ENCODE measurements around the gene NXPH4.

Gene NXPH4

DNA sequence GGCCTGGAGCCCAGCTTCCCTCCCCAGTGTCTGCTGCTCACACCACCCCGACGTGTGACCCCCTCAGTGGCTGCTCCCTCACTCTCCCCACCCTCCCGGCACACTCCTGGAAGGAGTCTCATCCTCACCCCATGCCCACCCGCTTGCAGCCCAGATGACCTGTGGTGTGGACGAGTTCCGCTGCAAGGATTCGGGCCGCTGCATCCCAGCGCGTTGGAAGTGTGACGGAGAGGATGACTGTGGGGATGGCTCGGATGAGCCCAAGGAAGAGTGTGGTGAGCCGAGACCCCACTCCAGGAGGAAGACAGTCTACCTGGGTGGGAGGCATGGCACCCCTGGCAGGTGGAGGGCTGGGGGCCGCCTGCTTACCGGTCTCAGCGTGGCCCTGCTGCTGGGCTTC lies 15.0 kb upstream of the NXPH4 start:
- DNase-seq (ENCODE audit: low read depth, low spot score), result no peak
- H3K27ac ChIP-seq, result no peak overlapping the region

DNA sequence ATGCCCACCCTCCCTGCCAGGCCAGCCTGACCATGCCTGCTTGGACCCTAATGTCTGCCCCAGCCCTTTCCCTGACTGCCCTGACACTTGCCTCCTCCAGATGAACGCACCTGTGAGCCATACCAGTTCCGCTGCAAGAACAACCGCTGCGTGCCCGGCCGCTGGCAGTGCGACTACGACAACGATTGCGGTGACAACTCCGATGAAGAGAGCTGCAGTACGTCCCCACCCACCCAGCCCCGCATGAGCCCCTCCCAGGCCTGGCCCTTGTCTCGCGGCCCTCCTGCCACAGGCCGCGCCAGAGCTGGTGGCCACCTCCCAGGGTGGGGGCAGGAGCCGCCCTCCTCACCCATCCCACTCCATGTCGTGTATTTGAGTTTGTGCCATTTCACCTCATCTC lies 14.3 kb upstream of the NXPH4 start:
- DNase-seq (ENCODE audit: low read depth, low spot score), result no peak
- H3K27ac ChIP-seq, result no peak overlapping the region

GRCh38 chr12:57203201-57203600 lies 13.4 kb upstream of the NXPH4 start:
- no peak for DNase-seq (ENCODE audit: low read depth, low spot score)
- no peak overlapping the region for H3K27ac ChIP-seq

DNA sequence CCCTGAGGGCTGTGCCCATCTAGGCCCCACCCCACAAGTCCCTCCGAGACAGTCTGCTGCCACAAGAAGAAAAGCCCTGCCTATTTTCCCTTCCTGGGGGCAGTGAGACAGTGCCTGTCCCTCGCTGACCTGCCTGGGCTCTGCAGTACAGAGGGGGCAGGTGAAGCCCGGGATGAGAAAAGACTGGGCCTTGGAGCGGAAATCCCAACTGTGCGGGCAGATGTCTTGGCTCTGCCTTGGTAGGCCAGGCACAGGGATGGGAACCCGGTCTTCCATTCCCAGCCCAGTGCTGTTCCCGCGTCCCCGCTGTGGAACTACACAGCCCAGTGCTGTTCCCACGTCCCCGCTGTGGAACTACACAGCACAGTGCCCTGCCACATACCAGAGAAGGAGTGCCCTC lies 12.8 kb upstream of the NXPH4 start:
- DNase-seq (ENCODE audit: low read depth, low spot score), result no peak
- no peak overlapping the region for H3K27ac ChIP-seq

DNA sequence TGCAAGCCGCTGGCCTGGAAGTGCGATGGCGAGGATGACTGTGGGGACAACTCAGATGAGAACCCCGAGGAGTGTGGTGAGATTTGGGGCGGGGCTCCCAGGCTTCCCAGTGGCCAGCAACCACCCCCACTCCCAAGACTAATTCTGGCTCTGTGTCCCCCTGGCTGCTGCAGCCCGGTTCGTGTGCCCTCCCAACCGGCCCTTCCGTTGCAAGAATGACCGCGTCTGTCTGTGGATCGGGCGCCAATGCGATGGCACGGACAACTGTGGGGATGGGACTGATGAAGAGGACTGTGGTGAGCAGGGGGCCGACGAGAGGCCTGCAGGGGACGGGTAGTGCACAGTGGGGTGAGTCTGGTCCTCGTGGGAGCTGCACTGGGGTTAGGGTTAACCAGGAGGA lies 12.1 kb upstream of the NXPH4 start:
- H3K27ac ChIP-seq, result no peak overlapping the region
- DNase-seq (ENCODE audit: low read depth, low spot score), result no peak

DNA sequence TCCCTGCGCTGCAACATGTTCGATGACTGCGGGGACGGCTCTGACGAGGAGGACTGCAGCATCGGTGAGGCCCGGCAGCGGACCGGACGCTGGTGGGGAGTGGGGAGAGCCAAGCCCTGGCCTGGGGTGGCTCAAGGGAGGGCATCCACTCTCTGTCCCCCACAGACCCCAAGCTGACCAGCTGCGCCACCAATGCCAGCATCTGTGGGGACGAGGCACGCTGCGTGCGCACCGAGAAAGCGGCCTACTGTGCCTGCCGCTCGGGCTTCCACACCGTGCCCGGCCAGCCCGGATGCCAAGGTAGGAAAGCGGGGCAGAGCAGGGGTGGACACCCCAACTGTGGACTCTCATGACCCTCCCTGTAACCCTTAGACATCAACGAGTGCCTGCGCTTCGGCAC lies 11.4 kb upstream of the NXPH4 start:
- H3K27ac ChIP-seq, result no peak overlapping the region
- DNase-seq (ENCODE audit: low read depth, low spot score), result no peak

DNA sequence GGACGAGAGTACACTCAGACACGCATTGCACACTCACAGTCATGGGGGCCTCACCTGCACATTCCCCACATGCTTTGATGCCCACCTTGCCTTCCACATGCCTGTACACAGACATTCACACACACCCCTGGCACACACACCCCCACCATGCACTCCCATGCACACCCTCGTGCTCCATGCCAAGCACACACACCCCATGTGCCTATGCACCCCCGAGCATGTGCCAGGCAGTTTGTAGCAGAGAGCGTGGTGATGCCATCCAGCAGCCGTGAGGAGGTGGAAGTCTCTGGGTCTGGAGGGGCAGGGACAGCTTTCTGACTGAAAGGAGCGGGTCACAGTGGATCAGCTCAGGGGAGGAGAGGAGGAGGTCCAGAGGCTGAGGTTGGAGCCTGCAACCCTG lies 10.7 kb upstream of the NXPH4 start:
- H3K27ac ChIP-seq, result no peak overlapping the region
- no peak for DNase-seq (ENCODE audit: low read depth, low spot score)

GRCh38 chr12:57207731-57208630 lies 8.6 kb upstream of the NXPH4 start:
- DNase-seq (ENCODE audit: low read depth, low spot score), result no peak
- no peak overlapping the region for H3K27ac ChIP-seq

DNA sequence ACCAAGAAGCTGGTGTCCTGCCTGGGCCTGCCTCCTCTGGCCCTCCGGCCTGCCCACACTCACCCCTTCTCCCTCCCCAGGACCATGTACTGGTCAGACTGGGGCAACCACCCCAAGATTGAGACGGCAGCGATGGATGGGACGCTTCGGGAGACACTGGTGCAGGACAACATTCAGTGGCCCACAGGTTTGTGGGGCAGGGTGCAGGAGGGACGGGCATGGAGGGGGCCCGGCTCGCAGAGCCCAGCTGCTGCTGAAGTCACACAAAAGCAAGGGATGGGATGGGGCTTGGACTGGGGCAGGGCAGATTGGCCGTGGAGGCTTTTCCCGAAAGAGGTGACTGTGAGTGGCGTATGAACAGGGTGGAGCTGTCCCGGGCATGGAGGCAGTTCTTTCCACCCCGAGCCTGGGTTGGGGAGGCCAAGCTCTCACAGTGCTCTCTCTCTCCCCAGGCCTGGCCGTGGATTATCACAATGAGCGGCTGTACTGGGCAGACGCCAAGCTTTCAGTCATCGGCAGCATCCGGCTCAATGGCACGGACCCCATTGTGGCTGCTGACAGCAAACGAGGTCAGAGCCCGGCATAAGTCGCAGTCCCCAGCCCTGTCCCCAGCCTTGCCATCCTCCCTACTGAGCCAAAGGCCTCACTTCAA lies 7.8 kb upstream of the NXPH4 start:
- DNase-seq (ENCODE audit: low read depth, low spot score), result no peak

GRCh38 chr12:57209916-57210315 lies 6.7 kb upstream of the NXPH4 start:
- H3K27ac ChIP-seq, result no peak overlapping the region
- DNase-seq (ENCODE audit: low read depth, low spot score), result no peak

More for the DNA sequence above, 7.8 kb upstream of the NXPH4 start:
- no peak overlapping the region for H3K27ac ChIP-seq

DNA sequence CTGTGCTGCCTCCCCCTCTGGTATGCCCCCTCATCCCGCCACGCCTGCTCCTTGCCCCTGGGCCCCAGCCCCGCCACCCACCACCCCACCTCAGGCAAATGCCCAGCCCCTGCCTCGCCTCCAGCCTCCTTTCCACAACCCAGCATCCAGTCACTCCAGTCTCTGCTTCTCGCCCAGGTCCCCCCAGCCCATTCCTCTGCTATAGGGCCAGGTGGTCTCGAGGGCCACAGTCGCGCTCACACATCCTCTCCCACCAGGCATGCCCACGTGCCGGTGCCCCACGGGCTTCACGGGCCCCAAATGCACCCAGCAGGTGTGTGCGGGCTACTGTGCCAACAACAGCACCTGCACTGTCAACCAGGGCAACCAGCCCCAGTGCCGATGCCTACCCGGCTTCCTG lies 6.1 kb upstream of the NXPH4 start:
- DNase-seq (ENCODE audit: low read depth, low spot score), result no peak
- no peak overlapping the region for H3K27ac ChIP-seq

DNA sequence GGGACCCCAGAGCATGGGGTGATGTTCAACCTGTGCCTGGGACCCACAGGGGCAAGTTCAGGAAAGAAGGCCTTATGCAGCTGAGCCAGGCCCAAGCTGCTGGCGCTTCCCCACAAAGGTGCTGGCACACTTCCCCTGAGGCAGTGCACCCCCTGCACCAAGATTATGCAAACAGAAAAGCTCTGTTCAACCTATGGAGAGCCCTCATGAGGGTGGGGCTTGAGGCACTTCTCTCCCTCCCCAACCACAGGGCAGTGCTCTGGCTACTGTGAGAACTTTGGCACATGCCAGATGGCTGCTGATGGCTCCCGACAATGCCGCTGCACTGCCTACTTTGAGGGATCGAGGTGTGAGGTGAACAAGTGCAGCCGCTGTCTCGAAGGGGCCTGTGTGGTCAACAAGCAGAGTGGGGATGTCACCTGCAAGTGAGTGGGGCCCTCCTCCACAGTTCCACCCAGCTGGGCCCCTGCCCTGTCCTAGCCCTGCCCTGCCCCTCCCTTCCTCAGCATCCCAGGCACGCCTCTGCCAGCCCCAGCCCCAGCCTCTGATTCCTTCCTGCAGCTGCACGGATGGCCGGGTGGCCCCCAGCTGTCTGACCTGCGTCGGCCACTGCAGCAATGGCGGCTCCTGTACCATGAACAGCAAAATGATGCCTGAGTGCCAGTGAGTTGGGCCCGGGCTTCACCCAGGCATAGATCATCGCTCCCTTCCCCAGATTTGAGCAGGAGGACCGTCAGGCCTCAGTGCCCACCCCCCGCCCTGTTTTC lies 5.5 kb upstream of the NXPH4 start:
- no peak overlapping the region for H3K27ac ChIP-seq
- DNase-seq (ENCODE audit: low read depth, low spot score), result no peak

DNA sequence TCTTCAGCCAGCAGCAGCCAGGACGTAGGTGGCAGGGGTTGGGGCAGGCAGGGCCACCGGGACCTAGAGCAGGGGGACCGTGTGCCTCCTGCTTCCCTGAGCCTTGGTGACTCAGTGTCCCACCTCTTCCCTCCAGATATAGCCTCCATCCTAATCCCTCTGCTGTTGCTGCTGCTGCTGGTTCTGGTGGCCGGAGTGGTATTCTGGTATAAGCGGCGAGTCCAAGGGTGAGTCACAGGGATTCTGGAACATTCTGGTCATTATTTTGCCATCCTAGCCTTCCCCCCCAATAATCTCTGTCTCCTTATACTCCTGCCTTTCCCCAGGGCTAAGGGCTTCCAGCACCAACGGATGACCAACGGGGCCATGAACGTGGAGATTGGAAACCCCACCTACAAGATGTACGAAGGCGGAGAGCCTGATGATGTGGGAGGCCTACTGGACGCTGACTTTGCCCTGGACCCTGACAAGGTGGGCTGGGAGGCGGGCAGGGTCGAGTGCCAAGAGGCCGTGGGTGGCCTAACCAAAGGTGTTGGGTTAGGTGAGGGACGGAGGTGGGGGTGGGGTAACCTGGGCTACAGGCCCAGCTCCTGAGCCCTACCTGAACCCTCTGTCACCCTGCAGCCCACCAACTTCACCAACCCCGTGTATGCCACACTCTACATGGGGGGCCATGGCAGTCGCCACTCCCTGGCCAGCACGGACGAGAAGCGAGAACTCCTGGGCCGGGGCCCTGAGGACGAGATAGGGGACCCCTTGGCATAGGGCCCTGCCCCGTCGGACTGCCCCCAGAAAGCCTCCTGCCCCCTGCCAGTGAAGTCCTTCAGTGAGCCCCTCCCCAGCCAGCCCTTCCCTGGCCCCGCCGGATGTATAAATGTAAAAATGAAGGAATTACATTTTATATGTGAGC lies 4.5 kb upstream of the NXPH4 start:
- DNase-seq (ENCODE audit: low read depth, low spot score), result no peak
- no peak overlapping the region for H3K27ac ChIP-seq

DNA sequence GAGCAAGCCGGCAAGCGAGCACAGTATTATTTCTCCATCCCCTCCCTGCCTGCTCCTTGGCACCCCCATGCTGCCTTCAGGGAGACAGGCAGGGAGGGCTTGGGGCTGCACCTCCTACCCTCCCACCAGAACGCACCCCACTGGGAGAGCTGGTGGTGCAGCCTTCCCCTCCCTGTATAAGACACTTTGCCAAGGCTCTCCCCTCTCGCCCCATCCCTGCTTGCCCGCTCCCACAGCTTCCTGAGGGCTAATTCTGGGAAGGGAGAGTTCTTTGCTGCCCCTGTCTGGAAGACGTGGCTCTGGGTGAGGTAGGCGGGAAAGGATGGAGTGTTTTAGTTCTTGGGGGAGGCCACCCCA lies 3.9 kb upstream of the NXPH4 start:
- DNase-seq (ENCODE audit: low read depth, low spot score), result no peak
- H3K27ac ChIP-seq, result no peak overlapping the region

DNA sequence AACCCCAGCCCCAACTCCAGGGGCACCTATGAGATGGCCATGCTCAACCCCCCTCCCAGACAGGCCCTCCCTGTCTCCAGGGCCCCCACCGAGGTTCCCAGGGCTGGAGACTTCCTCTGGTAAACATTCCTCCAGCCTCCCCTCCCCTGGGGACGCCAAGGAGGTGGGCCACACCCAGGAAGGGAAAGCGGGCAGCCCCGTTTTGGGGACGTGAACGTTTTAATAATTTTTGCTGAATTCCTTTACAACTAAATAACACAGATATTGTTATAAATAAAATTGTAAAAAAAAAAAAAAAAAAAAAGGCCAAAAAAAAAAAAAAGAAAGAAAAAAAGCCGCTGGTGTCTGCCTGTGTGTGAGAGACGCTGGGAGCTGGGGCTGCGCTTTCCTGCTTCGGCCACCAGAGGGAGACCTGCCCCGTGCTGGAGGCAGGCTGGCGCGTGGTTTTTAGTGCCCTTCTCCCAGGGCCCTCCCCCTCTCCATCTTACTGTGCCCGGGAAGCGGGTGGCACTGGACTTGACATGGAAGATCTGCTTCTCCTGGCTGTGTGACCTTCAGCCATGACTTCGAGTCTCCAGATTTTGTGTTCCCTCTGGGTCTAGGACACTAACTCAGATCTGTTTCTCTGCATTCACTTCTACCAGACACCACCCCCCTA lies 3.4 kb upstream of the NXPH4 start:
- DNase-seq (ENCODE audit: low read depth, low spot score), result peak; percentile 31
- no peak overlapping the region for H3K27ac ChIP-seq

DNA sequence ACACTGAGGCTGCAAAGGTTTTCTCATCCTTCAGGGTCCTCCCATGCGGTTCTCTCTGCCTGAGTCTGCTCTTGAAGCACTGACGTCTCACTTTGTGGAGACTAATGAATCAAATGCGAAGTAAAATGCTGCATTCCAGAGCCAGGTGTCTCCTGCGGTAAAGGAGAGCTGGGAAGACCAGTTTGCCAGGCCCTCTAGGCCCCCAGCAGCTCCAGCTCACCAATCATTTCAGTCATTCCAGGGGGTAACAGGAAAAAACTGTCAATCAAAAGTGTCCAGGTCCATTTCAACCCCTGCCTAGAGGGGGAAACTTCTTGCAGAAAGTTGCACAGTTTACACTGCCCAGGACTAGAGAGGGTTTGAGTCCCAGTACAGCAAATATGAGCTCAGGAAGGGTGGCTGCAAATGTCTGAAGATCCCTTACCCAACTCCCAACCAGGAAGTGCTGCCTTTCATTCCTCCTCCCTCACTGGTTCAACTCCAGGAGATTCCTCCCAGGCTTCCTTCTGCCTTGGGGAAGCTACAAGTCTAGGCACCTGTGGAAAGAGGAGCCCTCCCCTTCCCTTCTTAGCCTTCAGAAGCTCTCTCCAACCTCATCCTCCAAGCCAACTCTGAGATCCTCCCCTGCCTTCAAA lies 2.7 kb upstream of the NXPH4 start:
- DNase-seq (ENCODE audit: low read depth, low spot score), result no peak
- H3K27ac ChIP-seq, result no peak overlapping the region

GRCh38 chr12:57214398-57214781 lies 2.2 kb upstream of the NXPH4 start:
- H3K27ac ChIP-seq, result no peak overlapping the region
- no peak for DNase-seq (ENCODE audit: low read depth, low spot score)

- no peak for DNase-seq (ENCODE audit: low read depth, low spot score)
- no peak overlapping the region for H3K27ac ChIP-seq
Measured at GRCh38 chr12:57215065-57215464, 1.5 kb upstream of the NXPH4 start.

GRCh38 chr12:57215668-57216013 lies 953 bp upstream of the NXPH4 start:
- H3K27ac ChIP-seq, result no peak overlapping the region
- DNase-seq (ENCODE audit: low read depth, low spot score), result no peak

Measured in epithelial cell of prostate (primary cell).